Endothelial cell of umbilical vein (primary cell): ENCODE measurements around the gene EEF1AKMT4. TPM values are rescaled to one million over a fixed set of nuclear protein-coding genes. Genes with fewer than 3 reads are reported as not detected.

ENCODE experiments used
- BruUV-seq: library from RNA; stranded (reverse); fragments of 400-500 nt; replicated peaks from 2 replicates; lab custom pipeline; 2021; lab: Mats Ljungman, UMichigan
- CTCF ChIA-PET: fragments of 300-600, 350-600 bp; sonication (Branson Sonifier 250); formaldehyde crosslinking; loops from one replicate; lab custom pipeline; 2021; ENCODE audit warnings: antibody characterized with exemption, inconsistent platforms; lab: Charles Lee
- POLR2A ChIA-PET: fragments of 300-600, 350-600 bp; sonication (Branson Sonifier 250); formaldehyde crosslinking; loops from one replicate; lab custom pipeline; 2021; ENCODE audit warnings: antibody characterized with exemption, inconsistent platforms; lab: Charles Lee
- DNase-seq: peaks from one replicate; pipeline ENCODE4 v3.0.0-alpha.2; 2011; ENCODE audit warnings: low read depth, low spot score
- FAIRE-seq: peaks from 2 replicates; lab custom pipeline; 2011; peaks lifted over from hg19 to GRCh38; lab: Jason Lieb, UNC
- H2AFZ ChIP-seq: 2 replicates; pipeline ENCODE4 v1.6.0; 2012; ENCODE audit warnings: low read depth, low read length, control low read depth, inconsistent platforms
- H3K27ac ChIP-seq: 2 replicates; pipeline ENCODE4 v1.5.1; 2011; ENCODE audit warnings: low read depth, mild to moderate bottlenecking, control low read depth, low read length, moderate library complexity; ENCODE audit not compliant: insufficient read depth
- H3K27me3 ChIP-seq, 2 experiments: 2 replicates each; pipeline versions ENCODE4 v1.6.0 to v1.6.1; 2011; ENCODE audit warnings: low read length in 2 of 2, mixed read lengths in 1 of 2; ENCODE audit not compliant: control insufficient read depth in 2 of 2, insufficient read depth in 2 of 2
- H3K36me3 ChIP-seq, 2 experiments: 2 replicates in 1 of 2; 3 replicates in 1 of 2; pipeline ENCODE4 v1.5.1; 2011; ENCODE audit warnings: low read length in 2 of 2, mild to moderate bottlenecking in 1 of 2, moderate library complexity in 1 of 2; ENCODE audit not compliant: control insufficient read depth in 2 of 2, insufficient read depth in 2 of 2; ENCODE audit errors: extremely low read depth in 1 of 2
- H3K4me1 ChIP-seq: 3 replicates; pipeline ENCODE4 v1.5.1; 2011; ENCODE audit warnings: mild to moderate bottlenecking, low read length; ENCODE audit not compliant: control insufficient read depth, insufficient read depth; ENCODE audit errors: extremely low read depth
- H3K4me2 ChIP-seq: 2 replicates; pipeline ENCODE4 v1.6.1; 2011; ENCODE audit warnings: low read length, control low read depth, mixed read lengths; ENCODE audit not compliant: insufficient read depth
- H3K4me3 ChIP-seq, 3 experiments: fragments of 200-600 bp in 1 of 3; sonication (generic), shearing (Covaris generic) in 1 of 3; replicated peaks in 1 of 3; 2 replicates each; pipeline ENCODE4 v1.5.1; 2011 to 2016; ENCODE audit warnings: control low read depth in 3 of 3, low read length in 3 of 3, mild to moderate bottlenecking in 2 of 3, inconsistent platforms in 1 of 3, low read depth in 1 of 3, moderate library complexity in 1 of 3; ENCODE audit not compliant: insufficient read depth in 1 of 3
- H3K79me2 ChIP-seq: 2 replicates; pipeline ENCODE4 v1.6.0; 2012; ENCODE audit warnings: low read length, inconsistent platforms; ENCODE audit not compliant: control insufficient read depth, insufficient read depth
- H3K9ac ChIP-seq: replicated peaks from 2 replicates; pipeline ENCODE3; 2011; ENCODE audit warnings: low read length, control low read depth; ENCODE audit not compliant: insufficient read depth; ENCODE audit errors: extremely low read depth
- H3K9me1 ChIP-seq: replicated peaks from 3 replicates; pipeline ENCODE4 v1.6.0; 2011; ENCODE audit warnings: mild to moderate bottlenecking, low read length; ENCODE audit not compliant: control insufficient read depth, insufficient read depth; ENCODE audit errors: extremely low read depth
- H3K9me3 ChIP-seq: replicated peaks from 2 replicates; pipeline ENCODE4 v1.5.1; 2012; ENCODE audit warnings: low read length, inconsistent platforms; ENCODE audit not compliant: control insufficient read depth, insufficient read depth
- H4K20me1 ChIP-seq: replicated peaks from 2 replicates; pipeline ENCODE3; 2011; ENCODE audit warnings: mild to moderate bottlenecking, low read length; ENCODE audit not compliant: control insufficient read depth, insufficient read depth; ENCODE audit errors: extremely low read depth
- EZH2 ChIP-seq: IDR thresholded peaks from 2 replicates; pipeline ENCODE4 v1.6.1; 2012; ENCODE audit warnings: borderline replicate concordance, low read depth, mild to moderate bottlenecking, moderate library complexity, low read length, inconsistent platforms; ENCODE audit not compliant: severe bottlenecking
- FOS ChIP-seq: IDR thresholded peaks from 2 replicates; pipeline ENCODE4 v1.6.1; 2011; ENCODE audit warnings: mild to moderate bottlenecking, low read length, moderate library complexity, borderline replicate concordance; ENCODE audit not compliant: insufficient read depth
- JUN ChIP-seq: IDR thresholded peaks from 2 replicates; pipeline ENCODE4 v1.6.1; 2011; ENCODE audit warnings: borderline replicate concordance, low read depth; ENCODE audit not compliant: insufficient read length, insufficient read depth
- MAX ChIP-seq: IDR thresholded peaks from 2 replicates; pipeline ENCODE4 v1.6.1; 2011; ENCODE audit not compliant: insufficient read depth, insufficient read length
- MYC ChIP-seq: IDR thresholded peaks from one replicate; pipeline ENCODE4 v1.6.1; 2011; ENCODE audit warnings: mild to moderate bottlenecking, low read depth, low read length
- POLR2A ChIP-seq: IDR thresholded peaks from 2 replicates; pipeline ENCODE4 v1.6.1; 2012; ENCODE audit warnings: low read depth, mild to moderate bottlenecking, control low read depth, low read length
- POLR2AphosphoS5 ChIP-seq: IDR thresholded peaks from 2 replicates; pipeline ENCODE4 v1.6.1; 2012; ENCODE audit warnings: low read depth, mild to moderate bottlenecking, control low read depth, low read length, moderate library complexity; ENCODE audit not compliant: insufficient read depth
- dilution Hi-C: fragments of 300-500 bp; cut with MboI; formaldehyde crosslinking; loops from one replicate; pipeline ENCODE4 v1.15.0; 2019; ENCODE audit warnings: low sequenced_read_pairs; ENCODE audit not compliant: extremely low pct_ligation_motif_present
- intact Hi-C: fragments of 100-400 bp; cut with micrococcal nuclease; formaldehyde crosslinking; loops from one replicate; pipeline ENCODE4 v1.10.0; 2022
- polyA plus RNA-seq, 4 experiments: library from polyadenylated mRNA; depleted of rRNA in 3 of 4; stranded (reverse) in 3 of 4; unstranded in 1 of 4; fragments of >200 nt; gene quantifications; 2 replicates each; pipeline versions ENCODE4 v1.2.1 to v1.2.3, GENCODE V29; 2011 to 2012; ENCODE audit warnings: missing spikeins in 1 of 4
- total RNA-seq: library from RNA; stranded (reverse); gene quantifications from 2 replicates; pipeline ENCODE4 v1.2.3, GENCODE V29; 2021
- TF ChIP-seq, protein P1 (sequence below), 2 donors: IDR thresholded peaks; 1 replicate in 1 of 2; 2 replicates in 1 of 2; pipeline ENCODE4 v1.5.1; 2011; ENCODE audit warnings: low read length in 2 of 2, mild to moderate bottlenecking in 2 of 2, moderate library complexity in 2 of 2, control low read depth in 1 of 2, inconsistent platforms in 1 of 2, low read depth in 1 of 2; ENCODE audit not compliant: insufficient read depth in 1 of 2; ENCODE audit errors: extremely low read depth in 1 of 2

The EEF1AKMT4 gene
- total and polyA plus RNA-seq, 2 donors (not counting 3 experiments of a cell fraction or from before 2014, with no cell fraction given) = 3.4 to 8.0 TPM

DNA sequence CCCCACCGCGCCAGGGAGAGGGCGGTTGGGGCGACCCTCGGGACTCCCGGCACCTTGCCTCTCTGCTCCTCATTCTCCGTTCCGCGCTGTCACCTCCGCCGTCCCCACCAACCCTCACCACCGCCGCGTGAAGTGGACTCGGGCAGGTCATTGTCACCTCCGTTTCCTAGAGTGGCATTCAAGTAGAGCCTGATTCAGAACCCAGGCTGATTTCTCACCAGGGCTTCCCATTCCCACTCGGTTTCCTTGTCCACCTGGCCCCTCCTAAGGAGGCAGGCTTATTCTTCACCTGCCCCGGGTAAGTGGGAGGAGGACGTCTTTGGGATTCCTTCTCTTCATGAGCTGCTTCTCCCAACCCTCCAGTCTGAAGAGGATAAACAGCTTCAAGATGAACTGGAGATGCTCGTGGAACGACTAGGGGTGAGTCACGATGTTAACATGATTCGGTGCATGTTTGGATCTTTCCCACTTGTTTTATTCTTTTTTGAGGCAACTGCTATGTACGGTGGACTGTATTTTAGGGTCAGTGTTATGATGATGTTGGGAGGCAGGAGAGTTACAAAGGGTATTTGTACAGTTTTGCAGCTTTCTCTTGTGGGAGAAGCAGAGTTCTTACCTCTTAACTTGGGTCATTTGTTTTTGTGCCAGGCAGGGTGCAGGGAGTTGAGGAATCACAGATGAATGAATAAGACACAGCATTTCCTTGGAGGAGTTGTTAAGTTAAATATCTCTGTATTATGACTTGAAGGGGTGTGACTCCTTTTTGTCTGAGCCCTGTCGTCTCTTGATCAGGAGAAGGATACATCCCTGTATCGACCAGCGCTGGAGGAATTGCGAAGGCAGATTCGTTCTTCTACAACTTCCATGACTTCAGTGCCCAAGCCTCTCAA, 50.3 kb downstream of the EEF1AKMT4 start:
- dilution Hi-C loops = no loop called here
- ChIA-PET CTCF (interaction anchor here (1.0 to 1.5 kb wide), 3 partner anchors 12 to 404 kb away, joined by 3 to 4 read pairs (median 4); no protein-coding TSS in a partner anchor), POLR2A (no interaction called here)
- TF ChIP-seq POLR2AphosphoS5 (peak; percentile 39), POLR2A (no peak), FOS (no peak)
- no peak overlapping the region for H2AFZ ChIP-seq
- H3K9me3 ChIP-seq = no peaks in the 10 kb centered on the region
- H3K4me3 ChIP-seq = peak overlapping the region; percentile 71 to 89 (median 88)
- H3K9me1 ChIP-seq = no peaks in the 10 kb centered on the region
- H3K36me3 ChIP-seq = peaks cover 27 to 31% of the 10 kb centered on the region in 2 experiments
- peak overlapping the region; percentile 87 for H3K4me2 ChIP-seq
- peak overlapping the region; percentile 90 for H3K9ac ChIP-seq
- intact Hi-C loops = loop anchor here (1.0 to 2.0 kb wide), 5 partner anchors 15 to 125 kb away; partner anchors contain the start of genes AP2M1, EEF1AKMT4 and EIF4G1
- H3K27ac ChIP-seq = peak overlapping the region; percentile 70
- TSS peak; percentile 95 for BruUV-seq
- peaks cover 51% of the 10 kb centered on the region for H3K79me2 ChIP-seq
- H4K20me1 ChIP-seq = no peaks in the 10 kb centered on the region
- FAIRE-seq = no peak
- peak; percentile 67 for DNase-seq
- H3K27me3 ChIP-seq = peaks cover 0 to 3% of the 10 kb centered on the region in 2 experiments
- peaks cover 13% of the 10 kb centered on the region for H3K4me1 ChIP-seq

DNA sequence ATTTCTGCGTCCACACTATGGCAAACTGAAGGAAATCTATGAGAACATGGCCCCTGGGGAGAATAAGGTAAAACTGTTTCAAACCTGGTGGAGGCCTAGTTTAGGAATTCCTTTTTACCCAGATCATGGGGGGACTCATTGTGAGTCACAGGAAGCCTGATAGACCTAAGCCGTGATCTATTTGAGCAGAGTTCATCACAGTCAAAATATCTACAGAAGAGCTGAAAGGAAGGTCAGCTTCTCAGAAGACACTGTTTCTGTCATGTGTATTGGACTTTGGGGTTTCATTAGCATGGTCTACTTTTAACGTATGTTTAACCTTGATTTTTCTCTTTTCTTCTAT, 50.9 kb downstream of the EEF1AKMT4 start:
- FAIRE-seq (peak; percentile 83), DNase-seq (peak; percentile 29)
- peak overlapping the region; percentile 70 for H3K27ac ChIP-seq
- H3K4me3 ChIP-seq = peak overlapping the region in 2 of 3 experiments; percentile 88 to 89
- H3K4me2 ChIP-seq = peak overlapping the region; percentile 87
- H3K9me1 ChIP-seq = no peaks in the 10 kb centered on the region
- no peak overlapping the region for H2AFZ ChIP-seq
- H3K4me1 ChIP-seq = peaks cover 13% of the 10 kb centered on the region
- no peaks in the 10 kb centered on the region for H3K27me3 ChIP-seq
- TF ChIP-seq POLR2A (no peak), EZH2 (no peak), MAX (no peak), POLR2AphosphoS5 (no peak), JUN (peak; percentile 52), FOS (peak; percentile 78), MYC (no peak)
- TF ChIP-seq, protein P1, sequence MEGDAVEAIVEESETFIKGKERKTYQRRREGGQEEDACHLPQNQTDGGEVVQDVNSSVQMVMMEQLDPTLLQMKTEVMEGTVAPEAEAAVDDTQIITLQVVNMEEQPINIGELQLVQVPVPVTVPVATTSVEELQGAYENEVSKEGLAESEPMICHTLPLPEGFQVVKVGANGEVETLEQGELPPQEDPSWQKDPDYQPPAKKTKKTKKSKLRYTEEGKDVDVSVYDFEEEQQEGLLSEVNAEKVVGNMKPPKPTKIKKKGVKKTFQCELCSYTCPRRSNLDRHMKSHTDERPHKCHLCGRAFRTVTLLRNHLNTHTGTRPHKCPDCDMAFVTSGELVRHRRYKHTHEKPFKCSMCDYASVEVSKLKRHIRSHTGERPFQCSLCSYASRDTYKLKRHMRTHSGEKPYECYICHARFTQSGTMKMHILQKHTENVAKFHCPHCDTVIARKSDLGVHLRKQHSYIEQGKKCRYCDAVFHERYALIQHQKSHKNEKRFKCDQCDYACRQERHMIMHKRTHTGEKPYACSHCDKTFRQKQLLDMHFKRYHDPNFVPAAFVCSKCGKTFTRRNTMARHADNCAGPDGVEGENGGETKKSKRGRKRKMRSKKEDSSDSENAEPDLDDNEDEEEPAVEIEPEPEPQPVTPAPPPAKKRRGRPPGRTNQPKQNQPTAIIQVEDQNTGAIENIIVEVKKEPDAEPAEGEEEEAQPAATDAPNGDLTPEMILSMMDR (IDR thresholded peaks at IDR 0.05; ENCODE audit: extremely low read depth in 1 of 2, insufficient read depth in 1 of 2, low read depth in 1 of 2, low read length in 2 of 2) = no peak
- peaks cover 28 to 31% of the 10 kb centered on the region in 2 experiments for H3K36me3 ChIP-seq
- peaks cover 54% of the 10 kb centered on the region for H3K79me2 ChIP-seq
- POLR2A ChIA-PET = no interaction called here
- H3K9ac ChIP-seq = peak overlapping the region; percentile 90
- intact Hi-C loops (no loop called here), dilution Hi-C loops (no loop called here)
- CTCF ChIA-PET = interaction anchor here (1.4 to 1.5 kb wide), 2 partner anchors 11 to 40 kb away, joined by 3 to 4 read pairs; no protein-coding TSS in a partner anchor
- no peaks in the 10 kb centered on the region for H4K20me1 ChIP-seq
- H3K9me3 ChIP-seq = no peaks in the 10 kb centered on the region
- BruUV-seq = no TSS peak
